ENCODE measurements around the gene TJP3. TPM values are rescaled to one million over a fixed set of nuclear protein-coding genes. Genes with fewer than 3 reads are reported as not detected.

TJP3 gene
- total RNA-seq, 3 donors from 2014 or later (not counting 1 experiment from before 2014, with no cell fraction given): 1.1 to 2.9 (median 1.3) TPM

- ATAC-seq: no peak
- no peaks in the 10 kb centered on the region for H3K27me3 Mint-ChIP-seq (ENCODE audit: low read depth in 2 of 2)
- 38% methylated on average over 7 of the region's 7 CpGs for WGBS (ENCODE audit: insufficient coverage)
These were observed 52.7 kb downstream of the TJP3 start for GRCh38 chr19:3760871-3761361.

DNA sequence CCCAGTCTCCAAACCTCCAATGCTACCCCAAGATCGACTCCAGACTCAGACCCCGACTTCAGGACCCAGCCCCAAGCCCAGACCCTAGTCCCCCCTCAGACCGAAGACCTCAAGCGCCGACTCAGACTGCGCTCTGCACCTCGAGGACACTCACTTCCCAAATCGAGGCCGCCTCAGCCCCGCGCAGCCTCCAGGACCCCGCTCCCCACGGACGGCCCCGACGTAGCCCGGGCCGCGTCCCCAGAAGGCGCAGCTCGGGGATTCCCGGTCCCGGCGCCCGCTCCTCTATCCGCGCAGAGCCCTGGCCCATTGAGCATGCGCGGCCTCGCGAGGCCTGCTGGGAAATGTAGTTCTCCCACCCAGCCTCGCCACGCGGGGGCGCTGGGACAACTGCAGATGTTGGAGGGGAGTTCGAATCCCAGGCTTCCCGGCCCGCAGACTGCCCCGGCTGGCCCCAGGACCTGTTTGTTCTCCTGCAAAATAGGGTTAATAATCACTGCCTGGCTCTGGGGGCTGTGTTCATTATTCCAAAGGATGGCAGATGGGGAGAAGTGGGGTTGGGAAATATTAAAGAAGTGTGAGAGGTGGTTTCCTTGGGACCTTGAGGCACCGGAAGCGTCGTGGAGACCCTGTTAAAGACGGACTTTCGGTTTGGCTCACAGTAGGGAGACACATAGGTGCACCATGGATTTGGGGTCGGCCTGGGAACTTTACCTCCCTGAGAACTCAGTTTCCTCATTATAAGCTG, 53.4 kb downstream of the TJP3 start, which contains the start of gene APBA3:
APBA3 (minus strand) TSS at position 311 of the 748 bp plus-strand sequence. CDS start 1,428 bp downstream, outside the sequence.
- Histone ChIP-seq H3K4me1 (ENCODE audit: control insufficient read depth, insufficient read depth, low read length) (peaks cover 41% of the 10 kb centered on the region), H3K4me3 (ENCODE audit: low read length) (peak within 1 kb of the TSS; percentile 100)

More at GRCh38 chr19:3760871-3761361, 52.7 kb downstream of the TJP3 start:
- Mint-ChIP-seq H3K4me1 (peaks cover 26 to 27% of the 10 kb centered on the region in 2 donors), H3K36me3 (no peaks in the 10 kb centered on the region), H3K9me3 (no peaks in the 10 kb centered on the region), H3K4me3 (peak overlapping the region; percentile 96), H3K27ac (peak overlapping the region; percentile 99 to 100)
- Histone ChIP-seq H3K9me3 (ENCODE audit: control insufficient read depth, insufficient read depth, low read length) (no peaks in the 10 kb centered on the region), H3K36me3 (ENCODE audit: control insufficient read depth, insufficient read depth, low read length) (peaks cover 21% of the 10 kb centered on the region), H3K4me1 (ENCODE audit: control insufficient read depth, insufficient read depth, low read length) (peaks cover 41% of the 10 kb centered on the region), H3K27ac (ENCODE audit: low read length) (peak overlapping the region; percentile 97), H3K4me3 (ENCODE audit: low read length) (peak overlapping the region; percentile 100), H3K27me3 (ENCODE audit: control insufficient read depth, insufficient read depth, low read length) (no peaks in the 10 kb centered on the region)
- no peak for TF ChIP-seq CTCF (IDR thresholded peaks at IDR 0.05)
- intact Hi-C loops (cut with micrococcal nuclease): no loop called here
- peak in 1 of 2 donors; percentile 62 for DNase-seq

DNA sequence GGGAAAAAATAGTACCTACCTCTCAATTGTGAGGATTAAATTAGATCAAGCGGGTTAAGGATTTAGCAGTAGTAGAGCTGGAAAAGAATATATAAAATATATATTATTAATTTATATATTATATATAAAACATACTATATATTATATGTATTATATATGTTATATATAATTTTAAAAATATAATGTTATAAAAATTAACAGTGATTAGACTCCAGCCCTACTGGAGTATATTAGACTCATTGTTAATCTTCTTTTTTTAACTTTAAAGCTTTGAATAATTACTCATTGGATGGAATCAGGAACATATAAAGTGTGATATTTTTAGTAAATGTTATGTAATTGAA, 53.9 kb downstream of the TJP3 start:
- Histone ChIP-seq H3K36me3 (ENCODE audit: control insufficient read depth, insufficient read depth, low read length) (peaks cover 29% of the 10 kb centered on the region), H3K27ac (ENCODE audit: low read length) (peak overlapping the region; percentile 97), H3K9me3 (ENCODE audit: control insufficient read depth, insufficient read depth, low read length) (no peaks in the 10 kb centered on the region), H3K4me1 (ENCODE audit: control insufficient read depth, insufficient read depth, low read length) (peaks cover 41% of the 10 kb centered on the region), H3K4me3 (ENCODE audit: low read length) (peak overlapping the region; percentile 78), H3K27me3 (ENCODE audit: control insufficient read depth, insufficient read depth, low read length) (no peaks in the 10 kb centered on the region)
- WGBS (ENCODE audit: insufficient coverage): no CpG with 5 or more reads among the region's 1 CpG
- H3K27ac Mint-ChIP-seq: peak overlapping the region; percentile 99 to 100
- no peak for DNase-seq
- no peaks in the 10 kb centered on the region for H3K36me3 Mint-ChIP-seq
- H3K9me3 Mint-ChIP-seq: no peaks in the 10 kb centered on the region
- no peaks in the 10 kb centered on the region for H3K27me3 Mint-ChIP-seq (ENCODE audit: low read depth in 2 of 2)
- intact Hi-C loops (cut with micrococcal nuclease): loop anchor here (1.0 to 2.0 kb wide), 3 partner anchors 51 to 727 kb away; no protein-coding TSS in a partner anchor
- peak overlapping the region; percentile 96 for H3K4me3 Mint-ChIP-seq
- ATAC-seq: no peak
- H3K4me1 Mint-ChIP-seq: peaks cover 27 to 34% of the 10 kb centered on the region in 2 donors
- no peak for TF ChIP-seq CTCF (IDR thresholded peaks at IDR 0.05)

More for the DNA sequence above, 53.4 kb downstream of the TJP3 start, which contains the start of gene APBA3:
- 3% methylated on average over 45 of the region's 45 CpGs for WGBS (ENCODE audit: insufficient coverage)
- Histone ChIP-seq H3K36me3 (ENCODE audit: control insufficient read depth, insufficient read depth, low read length) (peaks cover 24% of the 10 kb centered on the region), H3K27ac (ENCODE audit: low read length) (peak within 1 kb of the TSS; percentile 97), H3K9me3 (ENCODE audit: control insufficient read depth, insufficient read depth, low read length) (no peaks in the 10 kb centered on the region), H3K27me3 (ENCODE audit: control insufficient read depth, insufficient read depth, low read length) (no peaks in the 10 kb centered on the region)
- ATAC-seq: peak; percentile 52 to 69 (median 59)
- H3K9me3 Mint-ChIP-seq: no peaks in the 10 kb centered on the region
- TF ChIP-seq CTCF (IDR thresholded peaks at IDR 0.05): peak; percentile 66
- H3K27ac Mint-ChIP-seq: peak within 1 kb of the TSS; percentile 99 to 100
- peak; percentile 95 to 98 for DNase-seq
- peaks cover 27 to 31% of the 10 kb centered on the region in 2 donors for H3K4me1 Mint-ChIP-seq
- H3K27me3 Mint-ChIP-seq (ENCODE audit: low read depth in 2 of 2): no peaks in the 10 kb centered on the region
- intact Hi-C loops (cut with micrococcal nuclease): loop anchor here (1.0 to 2.0 kb wide), 3 partner anchors 51 to 727 kb away; no protein-coding TSS in a partner anchor
- peak within 1 kb of the TSS; percentile 96 for H3K4me3 Mint-ChIP-seq
- H3K36me3 Mint-ChIP-seq: no peaks in the 10 kb centered on the region
